Adrenal gland (tissue), 5 donors: ENCODE data around the gene GTF2F1.

Experiments
- CTCF ChIP-seq, 6 experiments: fragments of 450-650 bp in 4 of 6; fragments of 200-600 bp in 2 of 6; sonication (generic) in 1 of 6; IDR thresholded peaks; 1 replicate in 5 of 6; 2 replicates in 1 of 6; pipeline versions ENCODE4 v1.5.1 to v1.8.0; 2016 to 2021; ENCODE audit warnings: antibody characterized with exemption in 6 of 6, mild to moderate bottlenecking in 2 of 6, moderate library complexity in 1 of 6
- POLR2A ChIP-seq, 2 donors: fragments of 450-650 bp; IDR thresholded peaks; one replicate each; pipeline ENCODE4 v1.6.1; 2017; ENCODE audit warnings: antibody characterized with exemption in 2 of 2, mild to moderate bottlenecking in 2 of 2, moderate library complexity in 1 of 2
- donor health status: DM: no; HTN: no; CAD: no.

DNA sequence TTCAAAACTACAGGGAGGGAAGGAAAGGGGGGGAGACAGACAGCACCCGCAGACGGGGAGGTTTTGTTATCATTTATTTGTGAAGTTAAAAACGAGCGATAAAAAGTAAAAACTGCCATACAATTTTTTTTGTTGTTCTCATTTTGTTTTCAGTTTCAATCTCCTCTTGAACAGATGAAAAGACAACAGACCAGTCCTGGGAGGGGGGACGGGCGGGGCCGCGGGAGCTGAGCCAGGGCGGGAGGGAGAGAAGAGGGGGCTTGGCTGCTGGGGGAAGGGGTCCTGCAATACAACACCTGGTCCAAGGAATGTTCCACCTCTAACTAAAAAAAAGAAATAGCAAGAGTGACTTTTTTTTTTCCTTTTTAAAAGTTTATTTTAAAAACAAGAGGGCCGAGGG is 20.3 kb upstream of the GTF2F1 start:
- TF ChIP-seq CTCF (IDR thresholded peaks at IDR 0.05) (no peak), POLR2A (IDR thresholded peaks at IDR 0.05) (no peak)
